ENCODE measurements around the gene CFAP46. TPM values are rescaled to one million over a fixed set of nuclear protein-coding genes. Genes with fewer than 3 reads are reported as not detected.
"Not testable (repeated sequence)": the region's sequence is repeated elsewhere in the genome, so short reads cannot be mapped to it uniquely, and the experiment has no call there.

Gene CFAP46
- total RNA-seq, 1 donor from 2014 or later: 3.7 TPM

DNA sequence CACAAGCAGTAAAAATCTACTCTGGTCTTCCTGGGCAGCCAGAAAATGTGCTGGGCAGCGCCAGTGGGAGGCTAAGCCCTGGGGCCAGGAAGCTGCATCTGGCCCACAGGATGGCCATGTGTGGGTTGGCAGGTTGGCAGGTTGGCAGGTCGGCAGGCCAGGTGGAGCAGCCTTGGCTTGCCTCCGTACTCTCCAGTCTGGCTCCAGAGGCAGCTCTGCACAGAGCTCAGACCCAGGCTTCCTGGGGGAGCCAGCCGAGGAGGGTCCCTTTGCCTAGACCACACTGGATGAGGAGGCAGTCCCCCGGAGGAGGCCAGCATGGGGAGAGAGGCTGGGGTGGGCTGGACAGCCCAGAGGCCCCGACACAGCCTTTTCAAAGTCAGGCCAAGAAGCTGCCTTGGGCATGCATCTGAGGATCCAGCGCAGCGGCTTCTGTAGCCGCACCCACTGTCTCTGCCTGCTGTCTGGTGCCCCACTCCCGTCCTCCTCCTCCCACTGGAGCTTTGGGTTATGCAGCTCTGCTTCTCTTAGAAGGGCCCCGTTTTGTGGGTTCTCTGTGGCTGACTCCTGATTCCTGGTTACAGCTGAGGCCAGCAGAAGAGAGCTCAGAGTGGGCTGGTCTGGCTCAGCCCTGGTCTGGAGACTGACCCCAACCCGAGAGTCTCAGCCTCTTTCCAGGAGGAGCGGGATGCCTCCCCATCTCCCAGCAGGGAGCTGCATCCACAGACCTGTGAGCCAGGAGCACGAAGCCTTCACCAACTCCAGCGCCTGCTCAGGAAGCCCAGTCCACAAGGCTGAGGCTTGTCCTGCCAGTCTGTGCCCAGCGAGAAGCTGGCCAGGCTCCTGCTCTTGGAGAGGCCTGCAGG is 44.6 kb downstream of the CFAP46 start:
- Mint-ChIP-seq H3K4me1 (no peaks in the 10 kb centered on the region), H3K9me3 (peaks cover 6% of the 10 kb centered on the region), H3K27me3 (peaks cover 22% of the 10 kb centered on the region), H3K27ac (no peak overlapping the region), H3K36me3 (ENCODE audit: low read depth) (no peaks in the 10 kb centered on the region), H3K4me3 (no peak overlapping the region)
- ATAC-seq (ENCODE audit: low read depth): no peak
- intact Hi-C loops (cut with micrococcal nuclease): no loop called here
- ChIA-PET CTCF (no interaction called here), POLR2A (no interaction called here)
- no peak for TF ChIP-seq CTCF (IDR thresholded peaks at IDR 0.05)
- DNase-seq: no peak

DNA sequence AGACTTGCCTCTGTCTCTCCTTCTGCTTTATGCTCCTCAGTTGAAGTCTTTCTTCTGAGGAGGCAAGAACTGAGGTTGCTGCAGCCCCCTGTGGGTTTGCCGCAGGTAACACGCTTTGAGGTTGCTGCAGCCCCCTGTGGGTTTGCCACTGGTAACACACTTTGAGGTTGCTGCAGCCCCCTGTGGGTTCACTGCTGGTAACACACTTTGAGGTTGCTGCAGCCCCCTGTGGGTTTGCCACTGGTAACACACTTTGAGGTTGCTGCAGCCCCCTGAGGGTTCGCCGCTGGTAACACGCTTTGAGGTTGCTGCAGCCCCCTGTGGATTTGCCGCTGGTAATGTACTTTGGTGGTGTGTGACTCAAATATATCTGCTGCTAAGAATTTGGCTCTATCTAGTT is 48.6 kb downstream of the CFAP46 start:
- CTCF ChIA-PET; H3K4me3 Mint-ChIP-seq; H3K9me3 Mint-ChIP-seq; H3K27ac Mint-ChIP-seq; DNase-seq; H3K36me3 Mint-ChIP-seq (ENCODE audit: low read depth); H3K4me1 Mint-ChIP-seq; ATAC-seq (ENCODE audit: low read depth); intact Hi-C loops (cut with micrococcal nuclease); POLR2A ChIA-PET: not testable (repeated sequence)
- H3K27me3 Mint-ChIP-seq: peaks cover 25% of the 10 kb centered on the region

DNA sequence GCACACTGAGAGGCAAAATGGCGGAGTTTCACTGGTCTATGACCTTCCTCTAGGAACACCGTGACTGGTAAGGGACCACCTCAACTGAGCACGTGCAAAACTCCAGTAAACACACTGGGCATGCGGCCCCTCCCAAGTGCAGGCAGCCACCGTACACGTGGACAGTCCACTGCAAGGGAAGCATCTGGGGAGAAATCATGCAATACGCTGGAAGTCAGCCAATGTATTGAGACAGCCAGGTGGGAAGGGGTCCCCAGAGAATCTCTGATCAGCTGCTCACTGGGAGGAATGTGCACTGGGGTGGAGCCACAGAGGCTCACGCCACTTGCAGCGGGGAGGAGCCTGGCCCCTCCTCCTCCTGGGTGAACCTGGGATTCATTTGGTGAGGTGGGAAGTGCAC is 49.3 kb downstream of the CFAP46 start:
- intact Hi-C loops (cut with micrococcal nuclease): no loop called here
- Mint-ChIP-seq H3K9me3 (no peaks in the 10 kb centered on the region), H3K27ac (no peak overlapping the region), H3K36me3 (ENCODE audit: low read depth) (no peaks in the 10 kb centered on the region), H3K4me3 (no peak overlapping the region), H3K4me1 (no peaks in the 10 kb centered on the region), H3K27me3 (peaks cover 25% of the 10 kb centered on the region)
- ATAC-seq (ENCODE audit: low read depth) (no peak), DNase-seq (no peak)
- ChIA-PET CTCF (no interaction called here), POLR2A (no interaction called here)
- no peak for TF ChIP-seq CTCF (IDR thresholded peaks at IDR 0.05)

GRCh38 chr10:132892004-132892403 is 50.4 kb downstream of the CFAP46 start:
- ChIA-PET CTCF (no interaction called here), POLR2A (no interaction called here)
- H3K36me3 Mint-ChIP-seq (ENCODE audit: low read depth): no peaks in the 10 kb centered on the region
- H3K4me1 Mint-ChIP-seq: no peaks in the 10 kb centered on the region
- H3K27ac Mint-ChIP-seq: no peak overlapping the region
- no peak overlapping the region for H3K4me3 Mint-ChIP-seq
- DNase-seq (no peak), ATAC-seq (ENCODE audit: low read depth) (no peak)
- TF ChIP-seq CTCF (IDR thresholded peaks at IDR 0.05): no peak
- no peaks in the 10 kb centered on the region for H3K9me3 Mint-ChIP-seq
- H3K27me3 Mint-ChIP-seq: peaks cover 25% of the 10 kb centered on the region
- intact Hi-C loops (cut with micrococcal nuclease): no loop called here

DNA sequence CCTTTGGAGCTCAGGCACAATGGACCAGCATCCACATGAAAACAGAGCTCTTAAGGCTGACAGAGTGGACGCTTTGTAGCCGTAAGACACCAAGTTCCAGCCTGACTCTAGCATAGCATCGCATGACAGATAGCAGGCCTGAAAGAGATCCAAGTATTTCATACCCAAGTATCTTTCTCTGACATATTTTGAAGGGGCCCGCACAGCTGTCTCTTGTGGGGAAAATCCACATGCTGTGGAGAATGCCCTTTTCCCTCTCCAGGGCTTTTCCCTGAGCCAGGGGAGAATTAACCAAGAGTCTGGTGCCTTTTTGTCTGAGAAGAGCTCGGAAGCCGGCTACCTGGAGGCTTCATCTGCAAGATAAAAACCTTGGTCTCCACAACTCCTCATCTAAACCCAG is 51.0 kb downstream of the CFAP46 start:
- intact Hi-C loops (cut with micrococcal nuclease): no loop called here
- no peaks in the 10 kb centered on the region for H3K4me1 Mint-ChIP-seq

More for the DNA sequence above, 51.0 kb downstream of the CFAP46 start:
- Mint-ChIP-seq H3K4me3 (no peak overlapping the region), H3K27ac (no peak overlapping the region), H3K36me3 (ENCODE audit: low read depth) (no peaks in the 10 kb centered on the region), H3K27me3 (peaks cover 25% of the 10 kb centered on the region), H3K9me3 (no peaks in the 10 kb centered on the region)
- CTCF ChIA-PET: no interaction called here
- no peak for TF ChIP-seq CTCF (IDR thresholded peaks at IDR 0.05)
- no peak for ATAC-seq (ENCODE audit: low read depth)
- DNase-seq: no peak
- POLR2A ChIA-PET: no interaction called here
